ENCODE results near the gene ZDHHC12. TPM values are rescaled to one million over a fixed set of nuclear protein-coding genes. Genes with fewer than 3 reads are reported as not detected.

Gene ZDHHC12
- total and polyA plus RNA-seq, 2 of the 8 experiments (the other 6 are each of a cell fraction or from before 2014, with no cell fraction given): 35.0 to 93.8 TPM

- POLR2A ChIA-PET (ENCODE audit: partially characterized antibody): interaction anchor here (0.5 to 1.5 kb wide), 7 partner anchors 9 to 641 kb away, joined by 3 to 4 read pairs (median 3); no protein-coding TSS in a partner anchor
Observed at GRCh38 chr9:128747241-128747640, 23.3 kb upstream of the ZDHHC12 start.

More at GRCh38 chr9:128747241-128747640, 23.3 kb upstream of the ZDHHC12 start:
- H3K79me1 ChIP-seq (ENCODE audit: low read depth, low read length): no peaks in the 10 kb centered on the region
- no peak overlapping the region for H2BK20ac ChIP-seq (ENCODE audit: low read length)
- H2AFZ ChIP-seq (ENCODE audit: low read length): no peak overlapping the region
- no peak overlapping the region for H3K27ac ChIP-seq (ENCODE audit: low read depth, low read length)
- no peak overlapping the region for H2BK5ac ChIP-seq (ENCODE audit: low read depth, low read length)
- no peak overlapping the region for H2BK12ac ChIP-seq (ENCODE audit: low read depth, low read length)
- H4K91ac ChIP-seq (replicated peaks; ENCODE audit: insufficient read length, low read length): no peak overlapping the region
- H3K23me2 ChIP-seq (ENCODE audit: low read depth, low read length): no peaks in the 10 kb centered on the region
- 83% methylated on average over 1 of the region's 1 CpG; no CpG with 5 or more reads in 1 of the 2 experiments for WGBS, 2 experiments (ENCODE audit: extremely low coverage in 1 of 2, insufficient coverage in 1 of 2, insufficient read length in 1 of 2, insufficient replicate concordance in 2 of 2, low coverage in 1 of 2, low lambda C conversion rate in 2 of 2, missing lambda C conversion rate in 1 of 2)
- H3K9me3 ChIP-seq (ENCODE audit: insufficient read depth in 2 of 2, low read depth in 1 of 2, low read length in 1 of 2): no peaks in the 10 kb centered on the region
- H3K18ac ChIP-seq (ENCODE audit: extremely low read depth, low read length): no peak overlapping the region
- FAIRE-seq: no peak
- H3K56ac ChIP-seq (replicated peaks; ENCODE audit: insufficient read length, low read depth, low read length): no peak overlapping the region
- no peak overlapping the region; a peak in 1 of 7 replicates for H3K9ac ChIP-seq (replicated peaks in 1 of 4; ENCODE audit: extremely low read depth in 1 of 4, low read depth in 3 of 4, low read length in 3 of 4)
- H4K8ac ChIP-seq (ENCODE audit: extremely low read depth, insufficient read depth, low read length): no peak overlapping the region
- H3K36me3 ChIP-seq (ENCODE audit: control insufficient read depth in 2 of 4, insufficient read depth in 4 of 4, low read length in 3 of 4): peaks cover 0 to 3% (median 0%) of the 10 kb centered on the region in 4 experiments; a peak in 2 of 8 replicates
- H4K20me1 ChIP-seq (replicated peaks in 1 of 2; ENCODE audit: control insufficient read depth in 1 of 2, insufficient read depth in 2 of 2, low read length in 2 of 2): no peaks in the 10 kb centered on the region
- H3K4me3 ChIP-seq (ENCODE audit: extremely low read depth in 1 of 4, insufficient read depth in 2 of 4, low read depth in 3 of 4, low read length in 4 of 4): no peak overlapping the region
- H4K5ac ChIP-seq (ENCODE audit: insufficient read length, low read depth, low read length): no peak overlapping the region
- H3K79me2 ChIP-seq (ENCODE audit: control insufficient read depth in 1 of 2, insufficient read depth in 2 of 2, low read length in 2 of 2): no peaks in the 10 kb centered on the region
- TF ChIP-seq CBX5 (IDR thresholded peaks at IDR 0.05; ENCODE audit: low read depth, low read length) (no peak), SP1 (IDR thresholded peaks at IDR 0.05; ENCODE audit: low read depth, low read length) (no peak), MAFK (IDR thresholded peaks at IDR 0.05; ENCODE audit: low read depth, low read length) (no peak), JUN (IDR thresholded peaks at IDR 0.05; ENCODE audit: low read depth, low read length) (no peak), GTF2F1 (IDR thresholded peaks at IDR 0.05; ENCODE audit: borderline replicate concordance, low read depth, low read length) (no peak), BCL11A (IDR thresholded peaks at IDR 0.05; ENCODE audit: low read depth in 2 of 2, low read length in 2 of 2) (no peak), CHD2 (IDR thresholded peaks at IDR 0.05; ENCODE audit: low read length) (no peak)
- TF ChIP-seq, protein P1, sequence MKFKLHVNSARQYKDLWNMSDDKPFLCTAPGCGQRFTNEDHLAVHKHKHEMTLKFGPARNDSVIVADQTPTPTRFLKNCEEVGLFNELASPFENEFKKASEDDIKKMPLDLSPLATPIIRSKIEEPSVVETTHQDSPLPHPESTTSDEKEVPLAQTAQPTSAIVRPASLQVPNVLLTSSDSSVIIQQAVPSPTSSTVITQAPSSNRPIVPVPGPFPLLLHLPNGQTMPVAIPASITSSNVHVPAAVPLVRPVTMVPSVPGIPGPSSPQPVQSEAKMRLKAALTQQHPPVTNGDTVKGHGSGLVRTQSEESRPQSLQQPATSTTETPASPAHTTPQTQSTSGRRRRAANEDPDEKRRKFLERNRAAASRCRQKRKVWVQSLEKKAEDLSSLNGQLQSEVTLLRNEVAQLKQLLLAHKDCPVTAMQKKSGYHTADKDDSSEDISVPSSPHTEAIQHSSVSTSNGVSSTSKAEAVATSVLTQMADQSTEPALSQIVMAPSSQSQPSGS (IDR thresholded peaks at IDR 0.05; ENCODE audit: low read length): no peak
- TF ChIP-seq, protein P2, sequence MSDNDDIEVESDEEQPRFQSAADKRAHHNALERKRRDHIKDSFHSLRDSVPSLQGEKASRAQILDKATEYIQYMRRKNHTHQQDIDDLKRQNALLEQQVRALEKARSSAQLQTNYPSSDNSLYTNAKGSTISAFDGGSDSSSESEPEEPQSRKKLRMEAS (IDR thresholded peaks at IDR 0.05): no peak
- H3K4ac ChIP-seq (replicated peaks; ENCODE audit: insufficient read length, low read depth, low read length): no peak overlapping the region
- no peak overlapping the region for H2BK120ac ChIP-seq (replicated peaks; ENCODE audit: low read depth, low read length)
- CTCF ChIA-PET (ENCODE audit: partially characterized antibody): interaction anchor here (0.6 to 13.4 kb wide), 4 partner anchors 9 to 127 kb away, joined by 3 to 104 read pairs (median 15); no protein-coding TSS in a partner anchor
- H2AK5ac ChIP-seq (ENCODE audit: low read depth, low read length): no peak overlapping the region
- no peak overlapping the region for H3K14ac ChIP-seq (ENCODE audit: insufficient read length)
- H3K27me3 ChIP-seq (replicated peaks in 1 of 4; ENCODE audit: control insufficient read depth in 3 of 4, extremely low read depth in 1 of 4, insufficient read depth in 3 of 4, low read length in 3 of 4): no peaks in the 10 kb centered on the region
- no peak overlapping the region for H3K23ac ChIP-seq (ENCODE audit: insufficient read length)
- no peaks in the 10 kb centered on the region for H3K4me1 ChIP-seq (replicated peaks in 1 of 4; ENCODE audit: control insufficient read depth in 3 of 4, insufficient read depth in 4 of 4, low read length in 3 of 4)
- DNase-seq (ENCODE audit: low read depth in 1 of 2, low spot score in 2 of 2): no peak
- no peak overlapping the region for H3K4me2 ChIP-seq (ENCODE audit: insufficient read depth in 1 of 2, low read depth in 2 of 2, low read length in 2 of 2)
- no peak overlapping the region for H2BK15ac ChIP-seq (ENCODE audit: low read length)

Data from H1 (cell line).